NT2/D1 (cell line): ENCODE measurements around the gene TFDP1.
"Not testable (repeated sequence)": the region's sequence is repeated elsewhere in the genome, so short reads cannot be mapped to it uniquely, and the experiment has no call there.

Experiments used
- SUZ12 ChIP-seq: IDR thresholded peaks from 2 replicates; pipeline ENCODE4 v1.6.1; 2011; ENCODE audit not compliant: insufficient read length, insufficient read depth; ENCODE audit errors: extremely low read depth
- YY1 ChIP-seq: IDR thresholded peaks from 2 replicates; pipeline ENCODE4 v1.6.1; 2011; ENCODE audit not compliant: insufficient read length, insufficient read depth
- ZNF274 ChIP-seq: IDR thresholded peaks from 2 replicates; pipeline ENCODE4 v1.6.1; 2011; ENCODE audit warnings: mild to moderate bottlenecking, low read depth, low read length

DNA sequence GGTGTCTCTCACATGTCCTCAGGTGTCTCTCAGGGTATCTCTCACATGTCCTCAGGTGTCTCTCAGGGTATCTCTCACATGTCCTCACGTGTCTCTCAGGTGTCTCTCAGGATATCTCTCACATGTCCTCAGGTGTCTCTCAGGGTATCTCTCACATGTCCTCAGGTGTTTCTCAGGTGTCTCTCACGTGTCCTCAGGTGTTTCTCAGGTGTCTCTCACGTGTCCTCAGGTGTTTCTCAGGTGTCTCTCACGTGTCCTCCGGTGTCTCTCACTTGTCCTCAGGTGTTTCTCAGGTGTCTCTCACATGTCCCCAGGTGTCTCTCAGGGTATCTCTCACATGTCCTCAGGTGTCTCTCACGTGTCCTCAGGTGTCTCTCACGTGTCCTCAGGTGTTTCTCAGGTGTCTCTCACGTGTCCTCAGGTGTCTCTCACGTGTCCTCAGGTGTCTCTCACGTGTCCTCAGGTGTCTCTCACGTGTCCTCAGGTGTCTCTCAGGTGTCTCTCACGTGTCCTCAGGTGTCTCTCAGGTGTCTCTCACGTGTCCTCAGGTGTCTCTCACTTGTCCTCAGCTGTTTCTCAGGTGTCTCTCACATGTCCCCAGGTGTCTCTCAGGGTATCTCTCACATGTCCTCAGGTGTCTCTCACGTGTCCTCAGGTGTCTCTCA is 40.2 kb downstream of the TFDP1 start:
- not testable (repeated sequence) for TF ChIP-seq ZNF274, YY1, SUZ12
